Ascending aorta (tissue), 2 donors: ENCODE results near the gene GBF1. TPM values are rescaled to one million over a fixed set of nuclear protein-coding genes. Genes with fewer than 3 reads are reported as not detected.

ENCODE experiments used
- DNase-seq, 2 donors: peaks; one replicate each; pipeline ENCODE4 v3.0.0-alpha.2; 2019; ENCODE audit warnings: low spot score in 2 of 2
- H3K27ac ChIP-seq, 2 donors: fragments of 200-600 bp; sonication (generic); one replicate each; pipeline ENCODE4 v1.5.1; 2016 to 2017; ENCODE audit warnings: mild to moderate bottlenecking in 1 of 2
- H3K27me3 ChIP-seq: fragments of 200-600 bp; sonication (generic); one replicate; pipeline ENCODE4 v1.5.1; 2017
- H3K36me3 ChIP-seq, 2 donors: fragments of 200-600 bp; sonication (generic); one replicate each; pipeline ENCODE4 v1.5.1; 2016
- H3K4me1 ChIP-seq, 2 donors: fragments of 200-600 bp; sonication (generic); one replicate each; pipeline ENCODE4 v1.5.1; 2016 to 2017; ENCODE audit warnings: mild to moderate bottlenecking in 1 of 2
- H3K4me3 ChIP-seq, 2 donors: fragments of 200-600 bp; sonication (generic); one replicate each; pipeline ENCODE4 v1.5.1; 2016 to 2017; ENCODE audit warnings: mild to moderate bottlenecking in 1 of 2
- H3K9me3 ChIP-seq, 2 donors: fragments of 200-600 bp; sonication (generic); one replicate each; pipeline ENCODE4 v1.5.1; 2016
- intact Hi-C: fragments of 100-400 bp; cut with DNase I; formaldehyde crosslinking; loops from one replicate; pipeline ENCODE4 v1.15.1; 2023
- total RNA-seq: library from RNA; depleted of rRNA; stranded (reverse); fragments of >200 nt; gene quantifications from one replicate; pipeline ENCODE4 v1.1.0, GENCODE V29; 2016
- TF ChIP-seq, protein P1 (sequence below), 3 experiments: fragments of 200-600 bp in 2 of 3; fragments of 450-650 bp in 1 of 3; sonication (generic) in 2 of 3; IDR thresholded peaks; one replicate each; pipeline ENCODE4 v1.5.1; 2016 to 2019; ENCODE audit warnings: antibody characterized with exemption in 3 of 3, mild to moderate bottlenecking in 1 of 3, moderate library complexity in 1 of 3

GBF1 gene
- total RNA-seq, 1 donor from 2014 or later = 56.0 TPM

DNA sequence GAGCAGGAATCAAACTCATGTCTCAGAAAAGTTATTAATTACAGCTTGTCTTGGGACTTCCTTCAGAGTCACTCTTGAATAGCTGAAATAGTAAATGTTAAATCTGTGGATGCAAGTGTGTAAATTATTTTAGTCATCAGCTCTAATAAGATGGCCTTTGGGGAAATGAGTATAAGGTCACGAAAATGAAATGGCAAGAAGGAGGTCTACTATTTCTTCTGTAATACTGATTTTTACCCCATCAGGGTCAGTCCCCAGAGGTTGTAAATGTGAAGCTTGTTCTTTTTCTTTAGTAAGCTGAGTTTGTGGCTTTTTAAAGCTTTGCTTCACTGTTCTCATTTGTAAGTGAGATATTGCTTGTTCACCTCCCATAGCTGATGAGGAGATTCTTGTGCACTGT lies 63.9 kb downstream of the GBF1 start:
- Histone ChIP-seq H3K27ac (no peak overlapping the region), H3K4me3 (no peak overlapping the region), H3K36me3 (peaks cover 0 to 4% of the 10 kb centered on the region in 2 donors), H3K27me3 (no peaks in the 10 kb centered on the region), H3K9me3 (no peaks in the 10 kb centered on the region), H3K4me1 (peaks cover 0 to 10% of the 10 kb centered on the region in 2 donors)
- intact Hi-C loops = no loop called here
- DNase-seq = no peak
- TF ChIP-seq, protein P1, sequence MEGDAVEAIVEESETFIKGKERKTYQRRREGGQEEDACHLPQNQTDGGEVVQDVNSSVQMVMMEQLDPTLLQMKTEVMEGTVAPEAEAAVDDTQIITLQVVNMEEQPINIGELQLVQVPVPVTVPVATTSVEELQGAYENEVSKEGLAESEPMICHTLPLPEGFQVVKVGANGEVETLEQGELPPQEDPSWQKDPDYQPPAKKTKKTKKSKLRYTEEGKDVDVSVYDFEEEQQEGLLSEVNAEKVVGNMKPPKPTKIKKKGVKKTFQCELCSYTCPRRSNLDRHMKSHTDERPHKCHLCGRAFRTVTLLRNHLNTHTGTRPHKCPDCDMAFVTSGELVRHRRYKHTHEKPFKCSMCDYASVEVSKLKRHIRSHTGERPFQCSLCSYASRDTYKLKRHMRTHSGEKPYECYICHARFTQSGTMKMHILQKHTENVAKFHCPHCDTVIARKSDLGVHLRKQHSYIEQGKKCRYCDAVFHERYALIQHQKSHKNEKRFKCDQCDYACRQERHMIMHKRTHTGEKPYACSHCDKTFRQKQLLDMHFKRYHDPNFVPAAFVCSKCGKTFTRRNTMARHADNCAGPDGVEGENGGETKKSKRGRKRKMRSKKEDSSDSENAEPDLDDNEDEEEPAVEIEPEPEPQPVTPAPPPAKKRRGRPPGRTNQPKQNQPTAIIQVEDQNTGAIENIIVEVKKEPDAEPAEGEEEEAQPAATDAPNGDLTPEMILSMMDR (IDR thresholded peaks at IDR 0.05) = no peak

DNA sequence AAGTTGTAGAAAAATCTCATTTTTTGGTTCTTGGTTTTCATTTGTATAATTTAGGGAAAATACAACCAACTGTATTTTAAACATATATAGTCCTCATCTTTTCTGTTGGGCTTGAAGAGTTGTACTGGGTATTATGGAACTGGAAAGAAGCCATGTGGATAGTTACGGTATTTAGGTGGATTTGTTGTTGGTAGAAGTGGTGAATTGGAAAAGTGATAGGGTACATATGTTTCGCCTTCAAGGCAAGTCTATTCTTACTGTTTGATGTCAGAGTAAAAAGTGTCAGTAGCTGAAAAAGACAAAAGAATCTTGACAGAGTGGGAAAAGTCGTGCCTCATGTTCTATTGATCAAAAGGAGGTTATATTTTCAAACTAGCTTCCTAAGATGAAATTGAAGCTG lies 64.6 kb downstream of the GBF1 start:
- Histone ChIP-seq H3K27me3 (no peaks in the 10 kb centered on the region), H3K36me3 (peaks cover 0 to 4% of the 10 kb centered on the region in 2 donors), H3K4me3 (no peak overlapping the region), H3K27ac (no peak overlapping the region), H3K9me3 (no peaks in the 10 kb centered on the region), H3K4me1 (peaks cover 0 to 10% of the 10 kb centered on the region in 2 donors)
- intact Hi-C loops = no loop called here
- no peak for DNase-seq
- TF ChIP-seq, protein P1 (IDR thresholded peaks at IDR 0.05) = no peak

DNA sequence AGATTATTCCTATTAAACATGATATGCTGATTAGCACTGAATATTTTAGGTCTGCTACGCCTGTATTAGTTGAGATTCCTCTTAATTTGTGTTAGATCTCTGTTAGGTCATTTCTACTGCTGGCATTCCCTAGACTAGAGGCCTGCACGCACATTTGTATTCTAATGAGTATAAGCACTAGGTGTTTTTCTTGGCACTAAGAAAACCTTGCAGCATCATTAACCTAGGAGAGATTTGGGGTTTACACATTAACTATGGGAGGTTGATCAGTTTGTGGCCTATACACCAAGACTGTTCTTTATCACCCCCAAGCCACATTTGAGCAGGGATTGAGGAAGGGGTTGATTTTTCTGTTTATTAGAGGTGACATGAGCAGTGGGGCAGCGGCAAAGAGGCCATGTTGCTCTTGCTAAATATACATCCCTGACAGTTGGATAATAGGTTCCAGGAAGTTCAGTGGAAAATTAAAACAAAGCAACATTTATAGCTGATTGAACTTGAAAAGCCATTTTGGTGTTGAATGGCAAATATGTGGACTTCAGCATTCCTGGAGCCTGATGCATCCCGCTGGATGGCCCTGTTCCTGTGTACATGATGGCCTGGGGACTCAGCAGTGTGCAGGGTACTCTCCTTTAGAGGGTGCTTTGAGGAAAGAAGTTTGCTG lies 65.2 kb downstream of the GBF1 start:
- DNase-seq = no peak
- Histone ChIP-seq H3K27me3 (no peaks in the 10 kb centered on the region), H3K4me3 (no peak overlapping the region), H3K9me3 (no peaks in the 10 kb centered on the region), H3K4me1 (peaks cover 0 to 10% of the 10 kb centered on the region in 2 donors), H3K27ac (no peak overlapping the region), H3K36me3 (peaks cover 0 to 4% of the 10 kb centered on the region in 2 donors)
- intact Hi-C loops = no loop called here
- TF ChIP-seq, protein P1 (IDR thresholded peaks at IDR 0.05) = no peak

DNA sequence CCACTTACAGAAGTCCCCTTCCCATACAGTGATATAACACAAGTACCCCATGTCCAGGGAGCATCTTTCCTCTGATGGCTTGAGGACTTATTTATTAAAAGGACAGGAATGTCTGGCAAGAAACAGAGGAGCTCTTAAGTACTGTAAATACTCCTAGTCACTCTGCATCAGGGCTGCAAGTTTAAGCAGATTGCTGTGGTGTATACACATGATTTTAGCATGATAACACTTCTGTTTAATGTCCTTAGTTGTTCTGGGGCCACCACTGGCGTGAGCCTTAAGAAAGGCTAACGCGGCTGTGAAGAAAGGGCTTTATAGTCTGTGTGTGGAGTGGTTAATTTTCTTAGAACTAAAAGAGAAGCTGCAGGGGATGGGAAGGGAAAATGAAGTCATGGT lies 65.7 kb downstream of the GBF1 start:
- intact Hi-C loops = no loop called here
- DNase-seq = no peak
- Histone ChIP-seq H3K27ac (no peak overlapping the region), H3K36me3 (peaks cover 0 to 4% of the 10 kb centered on the region in 2 donors), H3K4me3 (no peak overlapping the region), H3K4me1 (peaks cover 0 to 10% of the 10 kb centered on the region in 2 donors), H3K9me3 (no peaks in the 10 kb centered on the region), H3K27me3 (no peaks in the 10 kb centered on the region)
- TF ChIP-seq, protein P1 (IDR thresholded peaks at IDR 0.05) = no peak

DNA sequence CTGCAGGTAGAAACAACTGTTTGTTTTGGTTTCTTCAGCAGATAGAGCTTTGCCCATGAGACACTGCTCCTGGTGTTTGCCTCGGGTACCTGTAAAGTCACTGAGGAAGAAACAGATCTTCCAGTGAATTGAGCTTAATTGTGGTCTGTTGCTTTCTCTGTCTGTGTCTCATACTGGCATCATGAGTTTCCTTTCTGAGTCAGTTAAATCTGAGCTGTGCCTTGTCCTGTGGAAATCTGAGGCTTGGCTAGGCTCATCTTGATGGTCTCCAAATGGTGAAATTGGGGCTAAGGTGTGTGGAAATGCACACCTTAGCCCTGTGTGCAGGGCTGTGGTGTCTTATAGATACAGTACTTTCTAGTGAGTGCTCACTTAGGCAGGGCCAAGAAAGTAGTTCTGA lies 67.4 kb downstream of the GBF1 start:
- no peak overlapping the region for H3K4me3 ChIP-seq
- no peaks in the 10 kb centered on the region for H3K9me3 ChIP-seq
- no peak for DNase-seq
- H3K36me3 ChIP-seq = no peaks in the 10 kb centered on the region
- intact Hi-C loops = no loop called here
- TF ChIP-seq, protein P1 (IDR thresholded peaks at IDR 0.05) = no peak
- H3K4me1 ChIP-seq = peaks cover 0 to 10% of the 10 kb centered on the region in 2 donors
- H3K27me3 ChIP-seq = no peaks in the 10 kb centered on the region
- H3K27ac ChIP-seq = no peak overlapping the region
